Fibroblast of peridontal ligament (primary cell): ENCODE measurements around the gene TRAPPC8.
"Not testable (repeated sequence)": the region's sequence is repeated elsewhere in the genome, so short reads cannot be mapped to it uniquely, and the experiment has no call there.

Experiments used
- DNase-seq: peaks from one replicate; pipeline ENCODE4 v3.0.0-alpha.2; 2010; ENCODE audit errors: extremely low read depth

TRAPPC8 gene, protein sequence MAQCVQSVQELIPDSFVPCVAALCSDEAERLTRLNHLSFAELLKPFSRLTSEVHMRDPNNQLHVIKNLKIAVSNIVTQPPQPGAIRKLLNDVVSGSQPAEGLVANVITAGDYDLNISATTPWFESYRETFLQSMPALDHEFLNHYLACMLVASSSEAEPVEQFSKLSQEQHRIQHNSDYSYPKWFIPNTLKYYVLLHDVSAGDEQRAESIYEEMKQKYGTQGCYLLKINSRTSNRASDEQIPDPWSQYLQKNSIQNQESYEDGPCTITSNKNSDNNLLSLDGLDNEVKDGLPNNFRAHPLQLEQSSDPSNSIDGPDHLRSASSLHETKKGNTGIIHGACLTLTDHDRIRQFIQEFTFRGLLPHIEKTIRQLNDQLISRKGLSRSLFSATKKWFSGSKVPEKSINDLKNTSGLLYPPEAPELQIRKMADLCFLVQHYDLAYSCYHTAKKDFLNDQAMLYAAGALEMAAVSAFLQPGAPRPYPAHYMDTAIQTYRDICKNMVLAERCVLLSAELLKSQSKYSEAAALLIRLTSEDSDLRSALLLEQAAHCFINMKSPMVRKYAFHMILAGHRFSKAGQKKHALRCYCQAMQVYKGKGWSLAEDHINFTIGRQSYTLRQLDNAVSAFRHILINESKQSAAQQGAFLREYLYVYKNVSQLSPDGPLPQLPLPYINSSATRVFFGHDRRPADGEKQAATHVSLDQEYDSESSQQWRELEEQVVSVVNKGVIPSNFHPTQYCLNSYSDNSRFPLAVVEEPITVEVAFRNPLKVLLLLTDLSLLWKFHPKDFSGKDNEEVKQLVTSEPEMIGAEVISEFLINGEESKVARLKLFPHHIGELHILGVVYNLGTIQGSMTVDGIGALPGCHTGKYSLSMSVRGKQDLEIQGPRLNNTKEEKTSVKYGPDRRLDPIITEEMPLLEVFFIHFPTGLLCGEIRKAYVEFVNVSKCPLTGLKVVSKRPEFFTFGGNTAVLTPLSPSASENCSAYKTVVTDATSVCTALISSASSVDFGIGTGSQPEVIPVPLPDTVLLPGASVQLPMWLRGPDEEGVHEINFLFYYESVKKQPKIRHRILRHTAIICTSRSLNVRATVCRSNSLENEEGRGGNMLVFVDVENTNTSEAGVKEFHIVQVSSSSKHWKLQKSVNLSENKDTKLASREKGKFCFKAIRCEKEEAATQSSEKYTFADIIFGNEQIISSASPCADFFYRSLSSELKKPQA (N-terminal part only)

DNA sequence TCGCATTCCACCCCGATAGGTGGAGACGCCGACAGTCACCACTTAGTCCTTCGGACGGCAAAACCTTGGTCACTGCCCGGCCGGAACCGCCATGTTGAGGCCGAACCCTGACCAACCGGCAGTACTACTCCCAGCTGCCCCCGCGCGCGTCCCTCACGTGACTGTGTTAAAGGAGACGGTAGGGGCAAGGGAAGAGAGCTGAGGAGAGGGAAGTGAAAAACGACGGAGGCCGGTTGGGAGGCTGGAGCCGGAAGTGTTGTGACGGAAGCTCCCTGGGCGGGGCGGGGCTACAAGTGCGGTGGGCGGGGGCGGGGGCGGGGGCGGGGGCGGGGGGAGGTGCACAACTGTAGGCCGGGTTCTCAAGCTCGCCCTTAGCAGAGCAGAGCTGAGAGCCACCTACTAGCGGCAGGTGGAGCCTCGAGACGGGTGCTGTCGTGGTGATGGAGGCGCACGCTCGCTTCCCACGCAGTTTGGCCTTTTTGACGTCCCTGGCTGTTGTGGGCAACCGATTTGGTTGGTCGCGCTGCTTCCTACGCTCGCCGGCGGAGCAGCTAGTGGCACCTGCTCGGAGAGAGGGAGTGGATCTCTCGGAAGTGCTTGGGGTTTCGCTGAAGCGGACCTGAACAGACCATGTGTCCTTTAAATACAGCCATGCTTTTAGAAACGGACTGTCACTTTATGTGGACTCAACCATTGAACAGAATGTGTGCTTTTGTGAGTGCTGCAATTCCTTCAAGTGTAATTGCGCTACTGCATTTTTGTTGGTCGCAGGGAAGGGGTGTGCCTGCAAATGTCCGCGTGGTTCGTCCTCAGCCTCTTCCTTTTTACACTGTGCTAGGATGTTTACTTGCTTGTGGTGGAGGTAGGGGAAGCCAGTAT lies at the start of gene TRAPPC8:
Gene TRAPPC8 (minus strand): TSS at position 130 of the 879 bp plus-strand sequence. CDS start 364 bp downstream, outside the sequence.
- DNase-seq: peak; percentile 97

DNA sequence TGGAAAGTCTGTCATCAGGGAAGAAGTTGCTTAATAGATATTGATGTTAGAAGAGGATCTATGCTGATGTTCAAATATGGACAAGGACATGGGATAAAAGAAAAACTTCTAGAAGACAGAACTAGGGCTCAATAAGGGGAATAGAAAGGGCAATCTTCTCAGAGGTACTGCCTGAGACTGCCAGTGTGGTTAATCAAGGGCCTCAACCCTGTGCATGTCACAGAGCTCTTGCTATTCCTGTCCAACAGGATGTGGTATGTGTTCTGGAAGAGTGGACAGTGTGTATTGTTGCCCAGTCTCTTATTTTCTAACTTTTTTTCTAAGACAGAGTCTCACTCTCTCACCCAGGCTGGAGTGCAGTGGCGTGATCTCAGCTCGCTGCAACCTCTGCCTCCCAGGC lies 47.9 kb upstream of the TRAPPC8 start:
- no peak for DNase-seq

DNA sequence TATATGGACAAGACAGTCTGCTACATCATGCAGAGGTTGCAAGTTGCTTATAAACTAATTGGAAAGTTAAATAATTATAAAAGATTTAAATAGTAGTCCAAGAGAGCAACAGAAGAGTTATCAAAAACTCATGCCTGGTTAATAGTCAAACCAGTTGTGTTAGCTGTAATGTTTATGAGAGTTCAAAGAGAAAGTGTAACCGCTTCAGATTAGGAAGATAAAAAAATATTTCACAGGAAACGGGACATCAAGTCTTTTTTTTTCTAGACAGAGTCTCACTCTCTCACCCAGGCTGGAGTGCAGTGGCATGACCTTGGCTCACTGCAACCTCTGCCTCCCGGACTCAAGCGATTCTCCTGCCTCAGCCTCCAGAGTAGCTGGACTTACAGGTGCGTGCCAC lies 41.0 kb upstream of the TRAPPC8 start:
- no peak for DNase-seq

DNA sequence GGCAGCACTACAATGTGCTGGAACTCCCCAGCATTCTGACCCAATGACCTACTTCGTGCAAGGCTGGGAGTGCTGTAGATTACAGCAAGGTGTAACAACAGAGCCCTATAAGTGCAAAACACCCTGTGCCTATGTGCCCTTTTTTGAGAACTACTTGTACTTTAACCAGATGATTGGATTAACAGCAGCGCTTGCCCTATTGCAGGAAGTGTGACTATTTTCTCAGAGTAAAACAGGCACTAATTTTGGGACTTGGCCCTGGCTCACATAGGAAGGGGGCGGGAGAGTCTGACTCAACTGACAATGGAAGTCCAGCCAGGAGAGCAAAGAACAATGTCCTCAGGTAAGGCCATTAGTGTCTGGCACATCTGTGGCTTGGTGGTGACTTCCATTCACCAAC lies 40.1 kb upstream of the TRAPPC8 start:
- no peak for DNase-seq

DNA sequence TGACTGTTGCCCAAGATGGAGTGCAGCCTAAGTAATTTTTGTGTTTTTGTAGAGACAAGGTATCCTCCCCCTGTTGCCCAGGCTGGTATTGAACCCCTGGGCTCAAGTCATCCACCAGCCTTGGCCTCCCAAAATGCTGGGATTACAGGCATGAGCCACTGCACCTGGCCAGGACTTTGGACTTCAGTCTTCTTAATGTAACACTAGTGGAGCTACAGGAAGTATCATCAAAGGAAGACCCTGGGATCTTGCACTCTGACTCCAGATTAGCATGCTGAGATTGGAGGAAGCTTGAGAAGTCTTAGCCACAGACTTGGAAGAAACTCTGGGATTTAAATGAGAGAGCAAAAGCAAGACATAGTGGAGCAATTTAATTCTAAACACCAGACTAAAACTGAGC lies 37.9 kb upstream of the TRAPPC8 start:
- DNase-seq: no peak

DNA sequence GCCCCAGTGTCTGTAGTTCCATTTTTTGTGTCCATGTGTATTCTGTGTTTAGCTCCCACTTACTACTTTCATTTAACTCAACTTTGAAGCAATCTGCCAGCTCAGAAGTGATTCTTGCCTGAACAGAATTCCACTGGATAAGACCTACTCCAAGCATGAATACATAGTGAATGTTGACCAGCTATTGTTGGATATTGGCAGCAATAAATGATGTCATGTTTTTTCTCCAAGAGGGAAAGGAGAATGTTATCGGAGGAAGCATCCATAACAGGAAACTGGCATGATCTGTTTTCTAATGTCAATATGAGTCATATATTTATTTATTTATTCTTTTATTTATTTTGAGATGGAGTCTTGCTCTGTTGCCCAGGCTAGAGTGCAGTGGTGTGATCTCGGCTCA lies 36.8 kb upstream of the TRAPPC8 start:
- no peak for DNase-seq

DNA sequence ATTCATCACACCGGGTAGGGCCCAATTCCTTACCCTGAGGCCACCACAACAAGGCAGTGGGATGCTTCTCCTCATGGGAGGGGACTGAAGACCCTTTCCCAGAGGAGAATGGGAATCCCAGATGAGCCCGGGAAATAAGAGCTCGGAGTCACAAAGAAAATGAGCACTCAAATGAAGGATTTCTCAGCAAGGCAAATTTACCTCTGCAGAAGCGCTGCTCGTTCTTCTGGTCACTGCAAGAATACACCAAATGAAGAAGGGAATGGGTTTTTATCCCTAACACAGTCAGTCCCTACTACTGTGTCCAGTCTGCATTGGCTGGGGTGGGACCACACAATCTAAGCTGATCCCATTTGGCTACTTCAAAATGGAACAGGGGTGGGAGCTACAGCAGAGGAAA lies 35.7 kb upstream of the TRAPPC8 start:
- DNase-seq: no peak

DNA sequence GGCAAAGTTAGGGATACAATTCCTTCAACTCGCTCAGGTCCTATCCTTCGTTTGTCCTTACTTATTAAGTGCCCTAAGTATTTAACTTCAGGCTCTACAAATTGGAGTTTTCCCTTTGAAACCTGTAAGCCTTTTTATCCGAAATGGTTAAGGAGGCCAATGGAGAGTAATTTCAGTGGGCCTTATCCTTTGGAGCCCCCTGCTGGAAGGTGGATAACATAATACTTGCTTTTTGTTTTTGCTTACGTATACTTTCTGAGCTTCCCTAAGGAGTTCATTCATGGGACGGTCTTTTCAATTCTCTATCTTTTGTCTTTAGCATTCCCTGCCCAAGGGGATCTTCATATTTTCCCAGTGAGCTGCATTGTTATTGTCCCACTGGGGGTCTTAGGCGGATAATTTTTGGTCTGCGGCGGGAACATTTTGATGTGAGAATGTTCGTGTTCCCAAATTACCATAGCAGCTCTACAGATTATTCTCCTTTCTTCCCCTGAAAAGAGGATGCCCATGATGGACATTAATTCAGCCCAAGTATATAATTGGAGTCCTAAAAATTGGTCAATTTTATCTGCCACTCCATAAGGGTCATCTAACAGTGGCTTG lies 34.4 kb upstream of the TRAPPC8 start:
- peak; percentile 66 for DNase-seq

DNA sequence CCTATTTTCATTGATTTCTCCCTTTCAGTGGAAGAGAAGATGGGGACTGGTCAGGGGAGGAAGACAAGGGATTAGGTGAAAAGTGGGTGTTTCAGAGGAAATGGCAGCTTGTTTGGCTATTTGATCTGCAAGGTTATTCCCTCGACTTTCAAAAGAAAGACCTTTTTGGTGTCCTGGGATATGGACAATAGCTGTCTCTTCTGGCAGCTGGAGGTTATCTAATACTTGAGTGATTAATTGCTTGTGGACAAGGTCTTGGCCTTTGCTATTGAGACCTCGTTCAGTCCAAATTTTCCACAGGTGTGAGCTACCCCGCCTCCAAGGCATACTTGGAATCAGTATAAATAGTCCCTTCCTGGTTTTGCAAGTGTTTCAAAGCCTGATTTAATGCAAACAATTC lies 33.3 kb upstream of the TRAPPC8 start:
- no peak for DNase-seq

DNA sequence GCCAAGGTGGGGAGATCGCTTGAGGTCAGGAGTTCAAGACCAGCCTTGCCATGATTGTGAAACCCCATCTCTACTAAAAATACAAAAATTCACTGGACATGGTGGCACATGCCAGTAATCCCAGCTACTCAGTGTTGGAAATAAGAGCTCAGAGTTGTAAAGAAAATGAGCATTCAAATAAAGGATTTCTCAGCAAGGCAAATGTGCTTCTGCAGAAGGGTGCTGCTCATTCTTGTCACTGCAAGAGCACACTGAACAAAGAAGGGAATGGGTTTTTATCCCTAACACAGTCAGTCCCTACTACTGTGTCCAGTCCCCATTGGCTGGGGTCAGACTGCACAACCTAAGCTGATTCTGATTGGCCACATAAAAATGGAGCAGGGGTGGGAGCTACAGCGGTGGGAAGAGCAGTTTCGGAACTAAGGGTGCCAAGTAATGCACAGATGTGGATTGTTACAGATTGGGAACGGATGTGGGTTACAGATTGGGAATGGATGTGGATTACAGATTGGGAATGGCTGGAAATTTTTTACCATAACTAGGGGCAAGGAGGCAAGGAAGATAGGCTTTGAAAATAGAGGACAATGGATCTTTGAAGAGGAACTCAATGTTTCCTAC lies 31.1 kb upstream of the TRAPPC8 start:
- DNase-seq: no peak

DNA sequence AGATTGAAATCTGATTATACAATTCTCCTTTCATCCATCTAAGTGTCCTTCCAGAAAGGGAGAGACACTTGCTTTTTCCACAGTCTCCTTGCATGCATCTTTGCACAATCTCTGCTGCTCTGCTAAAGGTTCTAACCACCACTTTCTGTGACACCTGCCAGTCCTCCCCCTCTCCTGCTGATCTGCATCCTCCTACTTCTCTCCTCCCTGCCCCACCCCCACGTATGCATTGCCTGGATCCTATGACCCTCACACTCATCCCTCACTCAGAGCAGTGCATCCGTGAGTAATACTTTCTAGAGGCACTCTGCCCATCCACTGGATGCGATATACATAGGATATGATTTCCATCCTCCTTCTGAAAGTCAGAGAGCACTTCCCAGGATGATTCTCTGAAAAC lies 27.7 kb upstream of the TRAPPC8 start:
- DNase-seq: no peak

DNA sequence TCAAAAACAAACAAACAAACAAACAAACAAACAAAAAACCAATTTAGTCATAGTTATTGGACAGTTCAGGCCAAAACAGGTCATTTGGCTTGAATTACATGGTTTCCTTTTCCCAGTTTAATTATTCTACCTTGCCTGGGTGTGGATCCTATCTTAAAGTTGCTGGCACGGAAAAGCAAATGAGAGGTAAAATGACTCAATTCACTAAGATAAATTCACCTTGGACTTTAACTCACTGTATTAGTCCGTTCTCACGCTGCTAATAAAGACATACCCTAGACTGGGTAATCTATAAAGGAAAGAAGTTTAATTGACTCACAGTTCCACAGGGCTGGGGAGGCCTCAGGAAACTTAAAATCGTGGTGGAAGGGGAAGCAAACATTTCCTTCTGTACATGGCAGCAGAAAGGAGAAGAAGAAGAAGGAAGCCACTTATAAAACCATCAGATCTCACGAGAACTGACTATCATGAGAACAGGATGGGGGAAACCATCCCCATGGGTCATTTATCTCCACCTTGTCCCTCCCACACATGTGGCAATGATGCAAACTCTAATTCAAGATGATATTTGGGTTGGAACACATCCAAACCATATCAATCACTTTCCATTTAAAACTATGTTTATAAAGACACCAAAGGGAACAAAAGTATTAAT lies 22.5 kb upstream of the TRAPPC8 start:
- no peak for DNase-seq

DNA sequence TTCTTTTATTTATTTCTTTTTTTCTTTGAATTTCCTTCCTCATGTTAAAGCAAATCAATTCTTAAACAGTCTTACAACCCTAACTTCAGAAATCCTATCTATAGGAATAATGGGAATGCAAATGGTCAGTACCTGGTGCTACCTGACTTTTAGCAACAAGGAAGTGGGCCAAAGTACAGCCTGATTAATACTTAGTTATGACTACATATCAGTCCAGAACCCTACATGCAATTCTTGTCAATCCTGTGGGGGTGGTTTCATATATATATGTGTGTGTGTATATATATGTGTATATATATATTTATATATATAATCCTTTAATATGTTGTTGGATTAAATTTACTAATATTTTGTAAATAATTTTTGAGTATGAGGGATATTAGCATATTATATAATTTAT lies 14.8 kb upstream of the TRAPPC8 start:
- no peak for DNase-seq

DNA sequence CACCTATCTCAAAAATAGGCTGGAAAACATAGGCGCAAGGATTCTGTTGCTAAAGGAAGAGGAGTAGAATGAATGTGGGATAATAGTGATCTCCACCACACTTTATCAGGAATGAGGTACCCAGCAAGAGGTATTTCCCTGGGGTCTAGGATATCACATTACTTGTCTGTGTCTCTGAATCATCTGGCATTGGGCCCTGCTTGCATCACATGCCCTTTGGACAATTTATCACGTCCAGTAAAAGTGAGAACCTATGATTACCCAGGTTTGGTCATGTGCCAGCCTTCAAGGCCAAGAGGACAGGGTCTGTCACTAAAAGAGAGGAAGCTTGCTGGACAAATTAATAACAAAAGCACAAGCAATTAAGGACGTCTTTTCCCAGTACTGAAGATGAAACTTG lies 11.4 kb upstream of the TRAPPC8 start:
- DNase-seq: no peak

DNA sequence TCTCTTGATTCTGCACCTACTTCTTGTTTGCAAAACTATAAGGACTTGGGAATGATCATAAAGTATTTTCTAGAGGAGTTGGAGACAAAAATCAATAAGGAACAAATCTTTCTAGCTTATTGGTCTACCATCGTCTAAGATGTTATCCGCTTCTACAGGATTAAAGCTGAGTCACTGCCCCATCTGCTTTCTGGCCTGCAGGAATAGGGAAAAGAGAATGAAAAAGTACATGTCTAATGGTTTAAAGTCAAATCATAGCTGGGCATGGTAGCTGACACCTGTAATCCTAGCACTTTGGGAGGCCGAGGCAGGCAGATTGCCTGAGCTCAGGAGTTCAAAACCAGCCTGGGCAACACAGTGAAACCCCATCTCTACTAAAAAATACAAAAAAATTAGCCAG lies 10.8 kb upstream of the TRAPPC8 start:
- not testable (repeated sequence) for DNase-seq

DNA sequence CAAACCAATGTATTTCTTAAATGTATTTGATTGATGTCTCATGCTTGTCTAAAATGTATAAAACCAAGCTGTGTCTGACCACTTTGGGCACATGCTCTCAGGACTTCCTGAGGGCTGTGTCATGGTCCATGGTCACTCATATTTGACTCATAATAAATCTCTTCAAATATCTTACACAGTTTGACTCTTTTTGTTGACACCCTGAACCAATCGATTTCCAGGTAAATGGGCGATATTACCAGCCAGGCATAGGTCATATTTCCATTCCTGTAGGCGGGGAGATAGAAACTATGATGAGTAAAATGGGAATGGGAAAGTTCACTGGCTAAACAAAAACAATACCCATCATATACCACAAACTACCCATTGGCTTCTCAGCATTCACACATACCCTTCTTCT lies 9.3 kb upstream of the TRAPPC8 start:
- DNase-seq: no peak

DNA sequence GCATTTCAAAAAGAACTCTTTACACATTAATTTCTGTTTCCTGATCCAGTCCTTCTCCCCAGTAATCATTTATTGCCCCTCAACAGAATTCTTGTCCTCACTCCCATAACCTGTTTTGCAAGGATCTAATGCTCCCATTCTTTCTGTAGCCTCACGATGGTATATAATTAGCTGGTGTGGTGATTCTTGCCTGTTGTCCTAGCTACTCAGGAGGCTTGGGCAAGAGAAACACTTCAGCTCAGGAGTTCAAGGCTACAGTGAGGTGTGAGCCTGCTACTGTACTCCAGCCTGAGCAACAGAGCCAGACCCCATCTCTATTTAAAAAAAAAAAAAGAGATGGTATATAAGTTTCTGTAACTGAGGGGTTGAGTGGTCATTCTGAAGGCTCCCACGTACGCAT lies 7.7 kb upstream of the TRAPPC8 start:
- DNase-seq: no peak

DNA sequence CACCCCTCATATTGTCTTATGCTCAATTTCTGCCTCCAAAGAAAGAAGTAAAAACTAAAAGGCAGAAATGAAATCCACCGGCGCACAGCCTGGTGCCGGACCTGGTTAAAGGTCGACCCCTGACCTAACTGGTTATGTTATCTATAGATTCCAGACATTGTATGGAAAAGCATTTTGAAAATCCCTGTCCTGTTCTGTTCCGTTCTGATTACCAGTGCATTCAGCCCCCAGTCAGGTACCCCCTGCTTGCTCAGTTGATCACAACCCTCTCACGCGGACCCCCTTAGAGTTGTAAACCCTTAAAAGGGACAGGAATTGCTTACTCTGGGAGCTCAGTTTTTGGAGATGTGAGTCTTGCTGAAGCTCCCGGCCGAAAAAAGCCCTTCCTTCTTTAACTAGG lies 5.4 kb upstream of the TRAPPC8 start:
- not testable (repeated sequence) for DNase-seq

DNA sequence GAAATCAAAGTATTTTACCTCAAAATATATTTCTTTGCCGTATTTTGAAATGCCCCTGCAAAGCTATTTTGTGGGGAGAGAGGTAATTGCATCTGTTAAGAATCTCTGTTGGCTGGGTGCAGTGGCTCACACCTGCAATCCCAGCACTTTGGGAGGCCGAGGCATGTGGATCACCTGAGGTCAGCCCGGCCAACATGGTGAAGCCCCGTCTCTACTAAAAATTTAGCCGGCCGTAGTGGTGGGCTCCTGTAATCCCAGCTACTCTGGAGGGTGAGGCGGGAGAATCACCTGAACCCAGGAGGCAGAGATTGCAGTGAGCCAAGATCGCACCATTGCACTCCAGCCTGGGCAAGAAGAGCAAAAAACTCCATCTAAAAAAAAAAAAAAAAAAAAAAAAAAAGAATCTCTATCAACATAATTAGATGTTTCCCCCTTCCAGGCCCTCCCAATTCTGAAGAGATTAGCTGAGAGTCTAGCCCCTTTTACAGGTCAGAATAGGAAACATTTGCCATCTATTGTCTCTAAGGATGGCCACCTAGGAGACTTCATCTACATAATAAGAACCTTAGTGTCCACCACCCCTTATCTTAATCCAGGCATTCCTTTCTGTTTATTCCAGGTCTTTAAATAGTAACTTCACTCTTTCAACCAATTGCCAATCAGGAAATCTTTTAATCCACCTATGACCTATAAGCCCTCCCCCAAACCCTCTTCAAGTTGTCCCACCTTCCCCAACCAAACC lies 3.5 kb upstream of the TRAPPC8 start:
- no peak for DNase-seq
